Activated CD8-positive, alpha-beta T cell treated with anti-CD3 and anti-CD28 coated beads, Interleukin-2, amount 10 ng/mL, durations not matched to agents 7 days and 5 days (primary cell): ENCODE results near the gene PQBP1. TPM values are rescaled to one million over a fixed set of nuclear protein-coding genes. Genes with fewer than 3 reads are reported as not detected.

ENCODE experiments used
- ATAC-seq: fragments of 150-1000 bp; cut with Tn5 transposase; one replicate; pipeline ENCODE4 v1.10.0; 2021; ENCODE audit warnings: moderate library complexity
- CTCF ChIA-PET: fragments of 350-600 bp; sonication (Branson Sonifier 250); formaldehyde crosslinking; loops from one replicate; lab custom pipeline; 2021; ENCODE audit warnings: antibody characterized with exemption; lab: Charles Lee
- POLR2A ChIA-PET: fragments of 350-600 bp; sonication (Branson Sonifier 250); formaldehyde crosslinking; loops from one replicate; lab custom pipeline; 2021; ENCODE audit warnings: antibody characterized with exemption; lab: Charles Lee
- DNase-seq: peaks from one replicate; pipeline ENCODE4 v3.0.0-alpha.2; 2020
- H3K27ac Mint-ChIP-seq: one replicate; pipeline ENCODE4 v1.8.0; 2021; ENCODE audit warnings: mild to moderate bottlenecking, mixed read lengths
- H3K27me3 Mint-ChIP-seq: one replicate; pipeline ENCODE4 v1.8.0; 2021; ENCODE audit warnings: low read depth, mixed read lengths
- H3K36me3 Mint-ChIP-seq: one replicate; pipeline ENCODE4 v1.8.0; 2021; ENCODE audit warnings: low read depth, mixed read lengths
- H3K4me1 Mint-ChIP-seq: one replicate; pipeline ENCODE4 v1.8.0; 2021; ENCODE audit warnings: low read depth, mixed read lengths
- H3K4me3 Mint-ChIP-seq: one replicate; pipeline ENCODE4 v1.8.0; 2021; ENCODE audit warnings: mild to moderate bottlenecking, mixed read lengths
- H3K9me3 Mint-ChIP-seq: one replicate; pipeline ENCODE4 v1.8.0; 2022; ENCODE audit warnings: mixed read lengths; ENCODE audit not compliant: insufficient read depth
- total RNA-seq, 2 experiments: library from RNA; stranded (reverse); gene quantifications; one replicate each; pipeline ENCODE4 v1.2.3, GENCODE V29; 2021

PQBP1 gene
- total RNA-seq, 2 experiments from 2014 or later: 63.9 to 70.8 TPM

- Mint-ChIP-seq H3K27me3 (no peaks in the 10 kb centered on the region), H3K36me3 (peaks cover 28% of the 10 kb centered on the region), H3K4me1 (peaks cover 3% of the 10 kb centered on the region), H3K4me3 (no peak overlapping the region), H3K9me3 (no peaks in the 10 kb centered on the region), H3K27ac (no peak overlapping the region)
- POLR2A ChIA-PET: no interaction called here
- ATAC-seq (no peak), DNase-seq (no peak)
- CTCF ChIA-PET: no interaction called here
Measured at GRCh38 chrX:48902135-48902534, 4.4 kb downstream of the PQBP1 start.

- no peaks in the 10 kb centered on the region for H3K9me3 Mint-ChIP-seq
- peaks cover 3% of the 10 kb centered on the region for H3K4me1 Mint-ChIP-seq
- H3K27me3 Mint-ChIP-seq: no peaks in the 10 kb centered on the region
- peaks cover 28% of the 10 kb centered on the region for H3K36me3 Mint-ChIP-seq
- no peak for DNase-seq
- ChIA-PET POLR2A (interaction anchor here (1.8 kb wide), 1 partner anchor 9 kb away, joined by 11 read pairs; the partner anchor contains the start of gene SLC35A2), CTCF (no interaction called here)
- no peak overlapping the region for H3K27ac Mint-ChIP-seq
- no peak for ATAC-seq
- no peak overlapping the region for H3K4me3 Mint-ChIP-seq
Measured at GRCh38 chrX:48902776-48903175, 5.0 kb downstream of the PQBP1 start.

- Mint-ChIP-seq H3K4me3 (no peak overlapping the region), H3K9me3 (no peaks in the 10 kb centered on the region), H3K4me1 (peaks cover 3% of the 10 kb centered on the region), H3K27ac (no peak overlapping the region), H3K36me3 (peaks cover 26% of the 10 kb centered on the region), H3K27me3 (no peaks in the 10 kb centered on the region)
- ATAC-seq (no peak), DNase-seq (no peak)
- ChIA-PET POLR2A (interaction anchor here (1.8 kb wide), 1 partner anchor 9 kb away, joined by 11 read pairs; the partner anchor contains the start of gene SLC35A2), CTCF (no interaction called here)
Measured at GRCh38 chrX:48903290-48903689, 5.6 kb downstream of the PQBP1 start.

GRCh38 chrX:48904180-48904579 is 6.5 kb downstream of the PQBP1 start:
- ChIA-PET CTCF (interaction anchor here (1.0 kb wide), 1 partner anchor 13 kb away, joined by 4 read pairs; no protein-coding TSS in a partner anchor), POLR2A (interaction anchor here (1.8 kb wide), 1 partner anchor 8 kb away, joined by 11 read pairs; the partner anchor contains the start of gene SLC35A2)
- Mint-ChIP-seq H3K4me3 (no peak overlapping the region), H3K27ac (peak overlapping the region; percentile 20), H3K4me1 (peaks cover 2% of the 10 kb centered on the region), H3K36me3 (peaks cover 27% of the 10 kb centered on the region), H3K27me3 (no peaks in the 10 kb centered on the region), H3K9me3 (no peaks in the 10 kb centered on the region)
- DNase-seq (no peak), ATAC-seq (no peak)

- ChIA-PET CTCF (interaction anchor here (1.0 kb wide), 1 partner anchor 13 kb away, joined by 4 read pairs; no protein-coding TSS in a partner anchor), POLR2A (no interaction called here)
- no peak for ATAC-seq
Measured at GRCh38 chrX:48904626-48905025, 6.9 kb downstream of the PQBP1 start.

GRCh38 chrX:48905090-48905790 is 7.5 kb downstream of the PQBP1 start:
- ChIA-PET POLR2A (no interaction called here), CTCF (no interaction called here)
- Mint-ChIP-seq H3K36me3 (peaks cover 23% of the 10 kb centered on the region), H3K4me1 (peaks cover 2% of the 10 kb centered on the region), H3K27me3 (no peaks in the 10 kb centered on the region), H3K9me3 (no peaks in the 10 kb centered on the region), H3K4me3 (no peak overlapping the region), H3K27ac (no peak overlapping the region)
- no peak for ATAC-seq
- DNase-seq: no peak

More at GRCh38 chrX:48904626-48905025, 6.9 kb downstream of the PQBP1 start:
- no peaks in the 10 kb centered on the region for H3K27me3 Mint-ChIP-seq
- H3K27ac Mint-ChIP-seq: no peak overlapping the region
- H3K4me3 Mint-ChIP-seq: no peak overlapping the region
- peaks cover 2% of the 10 kb centered on the region for H3K4me1 Mint-ChIP-seq
- H3K9me3 Mint-ChIP-seq: no peaks in the 10 kb centered on the region
- peaks cover 25% of the 10 kb centered on the region for H3K36me3 Mint-ChIP-seq
- DNase-seq: no peak

- Mint-ChIP-seq H3K9me3 (no peaks in the 10 kb centered on the region), H3K36me3 (peaks cover 17% of the 10 kb centered on the region), H3K27ac (no peak overlapping the region), H3K4me1 (peaks cover 24% of the 10 kb centered on the region), H3K27me3 (no peaks in the 10 kb centered on the region), H3K4me3 (no peak overlapping the region)
- ATAC-seq (no peak), DNase-seq (no peak)
- ChIA-PET POLR2A (no interaction called here), CTCF (no interaction called here)
Measured at GRCh38 chrX:48908600-48908999, 10.9 kb downstream of the PQBP1 start.

GRCh38 chrX:48909703-48910294 is 12.1 kb downstream of the PQBP1 start:
- no peak for DNase-seq
- H3K36me3 Mint-ChIP-seq: peaks cover 24% of the 10 kb centered on the region
- H3K4me1 Mint-ChIP-seq: peaks cover 36% of the 10 kb centered on the region
- no peaks in the 10 kb centered on the region for H3K9me3 Mint-ChIP-seq
- H3K4me3 Mint-ChIP-seq: no peak overlapping the region
- CTCF ChIA-PET: interaction anchor here (1.9 kb wide), 1 partner anchor 261 kb away, joined by 6 read pairs; no protein-coding TSS in a partner anchor
- POLR2A ChIA-PET: interaction anchor here (1.1 kb wide), 1 partner anchor 48 kb away, joined by 4 read pairs; no protein-coding TSS in a partner anchor
- no peaks in the 10 kb centered on the region for H3K27me3 Mint-ChIP-seq
- ATAC-seq: no peak
- no peak overlapping the region for H3K27ac Mint-ChIP-seq

- Mint-ChIP-seq H3K27me3 (no peaks in the 10 kb centered on the region), H3K9me3 (no peaks in the 10 kb centered on the region), H3K27ac (peak overlapping the region; percentile 94), H3K36me3 (peaks cover 33% of the 10 kb centered on the region), H3K4me1 (peaks cover 47% of the 10 kb centered on the region), H3K4me3 (peak overlapping the region; percentile 89)
- CTCF ChIA-PET: interaction anchor here (0.8 to 2.3 kb wide), 6 partner anchors 19 to 262 kb away, joined by 3 to 10 read pairs (median 4); no protein-coding TSS in a partner anchor
- DNase-seq (no peak), ATAC-seq (peak; percentile 9)
- POLR2A ChIA-PET: interaction anchor here (1.2 to 7.1 kb wide), 7 partner anchors 8 to 46 kb away, joined by 3 to 93 read pairs (median 5); partner anchors contain the start of gene OTUD5
Measured at GRCh38 chrX:48910926-48911411, 13.2 kb downstream of the PQBP1 start.

- Mint-ChIP-seq H3K36me3 (peaks cover 36% of the 10 kb centered on the region), H3K4me1 (peaks cover 51% of the 10 kb centered on the region), H3K27me3 (no peaks in the 10 kb centered on the region), H3K27ac (peak within 1 kb of the TSS; percentile 94), H3K9me3 (no peaks in the 10 kb centered on the region), H3K4me3 (peak within 1 kb of the TSS; percentile 89)
- DNase-seq (peak; percentile 91), ATAC-seq (peak; percentile 73)
- CTCF ChIA-PET: interaction anchor here (0.8 to 2.3 kb wide), 6 partner anchors 20 to 263 kb away, joined by 3 to 10 read pairs (median 4); no protein-coding TSS in a partner anchor
- POLR2A ChIA-PET: interaction anchor here (0.8 to 7.1 kb wide), 12 partner anchors 8 to 280 kb away, joined by 3 to 93 read pairs (median 5); partner anchors contain the start of genes OTUD5, PQBP1 and TIMM17B
Measured at GRCh38 chrX:48911412-48912182, 13.9 kb downstream of the PQBP1 start, which contains the start of gene SLC35A2. SLC35A2 (minus strand) TSS chrX:48911646; CDS start chrX:48911636, 10 bp downstream.
